NCI-H2081 treated with DMSO at 0.1 percent for 48 hours (cell line): ENCODE results near the gene CUTA.
A peak's percentile ranks its signal among the peaks of the same experiment; 100 is the strongest.

Experiments
- DNase-seq: peaks from one replicate; lab custom pipeline; 2025; lab: John Stamatoyannopoulos, UW

Gene CUTA, protein sequence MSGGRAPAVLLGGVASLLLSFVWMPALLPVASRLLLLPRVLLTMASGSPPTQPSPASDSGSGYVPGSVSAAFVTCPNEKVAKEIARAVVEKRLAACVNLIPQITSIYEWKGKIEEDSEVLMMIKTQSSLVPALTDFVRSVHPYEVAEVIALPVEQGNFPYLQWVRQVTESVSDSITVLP

DNA sequence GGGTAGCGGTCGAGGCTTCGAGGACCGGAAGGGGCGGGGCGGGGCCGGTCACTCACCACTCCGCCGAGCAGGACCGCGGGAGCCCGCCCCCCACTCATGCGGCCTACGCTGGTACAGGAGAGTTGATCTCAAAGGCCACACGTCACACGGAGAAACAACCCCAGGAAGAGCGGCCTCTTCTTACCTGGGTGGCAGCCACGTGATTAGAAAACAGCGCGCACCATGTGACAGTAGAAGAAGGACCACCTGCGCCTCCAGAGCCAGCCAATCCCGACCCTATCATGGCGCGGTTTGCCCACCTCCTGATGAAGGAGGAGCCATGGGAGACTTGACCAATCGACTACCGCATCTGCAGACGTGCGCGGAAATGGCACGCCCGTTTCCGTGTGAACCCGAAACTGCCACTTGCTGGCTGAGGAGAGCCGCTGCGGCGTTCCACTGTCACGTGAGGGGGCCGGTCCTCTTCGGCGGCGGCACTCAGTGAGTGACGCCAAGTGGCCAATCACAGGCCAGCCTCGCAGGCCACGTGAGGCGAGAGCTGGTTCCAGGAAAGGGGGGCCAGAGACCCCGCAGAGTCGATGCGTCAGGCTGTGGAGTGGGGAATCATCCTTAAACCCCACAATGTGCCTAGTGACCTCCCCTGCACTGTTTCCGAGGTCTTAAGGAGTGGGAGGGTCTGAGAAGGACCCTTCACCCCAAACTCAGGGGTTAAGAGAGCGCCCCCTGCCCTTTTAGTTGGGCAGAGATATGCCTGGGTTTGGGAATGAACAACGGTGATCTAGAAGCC is at the start of gene CUTA:
CUTA (minus strand) TSS at position 205 of the 787 bp plus-strand sequence; CDS start at position 98, 107 bp downstream.
- DNase-seq: peak; percentile 97

DNA sequence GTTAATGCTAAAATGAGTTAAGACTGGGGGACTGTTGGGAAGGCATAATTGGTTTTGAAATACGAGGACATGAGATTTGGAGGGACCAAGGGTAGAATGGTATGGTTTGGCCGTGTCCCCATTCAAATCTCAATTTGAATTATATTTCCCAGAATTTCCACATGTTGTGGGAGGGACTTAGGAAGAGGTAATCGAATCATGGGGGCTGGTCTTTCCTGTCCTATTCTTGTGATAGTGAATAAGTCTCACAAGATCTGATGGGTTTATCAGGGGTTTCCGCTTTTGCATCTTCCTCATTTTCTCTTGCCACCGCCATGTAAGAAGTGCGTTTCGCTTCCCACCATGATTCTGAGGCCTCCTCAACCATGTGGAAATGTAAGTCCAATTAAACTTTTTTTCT is 49.2 kb upstream of the CUTA start:
- no peak for DNase-seq

DNA sequence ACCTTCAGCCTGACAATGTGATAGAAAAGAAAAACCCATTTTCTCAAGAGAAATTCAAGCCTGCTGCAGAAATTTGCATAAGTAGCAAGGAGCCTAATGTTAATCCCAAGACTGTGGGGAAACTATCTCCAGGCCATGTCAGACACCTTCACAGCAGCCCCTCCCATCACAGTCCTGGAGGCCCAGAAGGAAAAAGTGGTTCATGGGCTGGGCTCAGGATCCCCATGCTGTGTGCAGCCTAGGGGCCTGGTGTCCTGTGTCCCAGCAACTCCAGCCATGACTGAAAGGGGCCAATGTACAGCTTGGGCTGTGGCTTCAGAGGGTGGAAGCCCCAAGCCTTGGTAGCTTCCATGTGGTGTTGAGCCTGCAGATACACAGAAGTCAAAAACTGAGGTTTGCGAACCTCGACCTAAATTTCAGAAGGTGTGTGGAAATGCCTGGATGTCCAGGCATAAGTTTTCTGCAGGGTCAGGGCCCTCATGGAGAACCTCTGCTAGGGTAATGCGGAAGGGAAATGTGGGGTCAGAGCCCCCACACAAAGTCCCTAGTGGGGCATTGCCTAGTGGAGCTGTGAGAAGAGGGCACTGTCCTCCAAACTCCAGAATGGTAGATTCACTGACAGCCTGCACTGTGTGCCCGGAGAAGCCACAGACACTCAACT is 48.3 kb upstream of the CUTA start:
- DNase-seq: no peak

DNA sequence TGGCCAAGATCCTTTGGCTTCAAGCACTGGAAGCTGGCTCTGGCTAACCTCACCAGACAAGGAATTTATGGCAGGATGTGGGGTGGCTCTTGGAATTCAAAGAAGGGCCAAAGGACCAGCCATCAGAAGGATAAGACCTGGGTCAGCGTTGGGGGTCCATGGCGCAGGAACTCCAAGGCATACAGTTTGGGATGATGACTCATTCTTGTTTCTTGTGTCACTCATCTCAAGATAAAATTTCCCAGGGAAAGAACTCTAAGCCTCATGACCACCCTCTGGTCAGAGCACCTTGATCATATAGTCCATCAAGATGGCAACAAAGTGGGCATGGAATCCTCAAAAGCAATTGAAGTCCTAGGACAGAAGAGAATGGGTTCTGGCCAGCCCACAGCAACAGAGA is 41.3 kb upstream of the CUTA start:
- no peak for DNase-seq

DNA sequence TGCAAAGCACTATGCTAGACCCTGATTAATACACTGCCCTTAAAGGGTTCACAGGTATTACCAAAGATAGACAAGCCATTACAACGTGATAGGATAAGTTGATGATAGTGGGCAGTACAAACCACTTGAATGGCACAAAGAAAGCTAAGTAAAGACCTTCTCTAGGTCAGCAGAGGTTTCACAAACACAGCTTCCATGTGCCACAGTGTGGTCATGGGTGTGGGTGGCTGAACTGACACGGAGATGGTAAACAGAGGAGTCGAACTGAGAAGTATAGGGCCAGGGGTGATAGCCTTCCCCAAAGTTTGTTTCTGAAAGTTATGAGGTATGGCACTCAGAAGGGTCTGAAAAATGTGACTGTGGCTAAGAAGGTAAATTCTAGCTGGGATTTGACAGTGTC is 40.8 kb upstream of the CUTA start:
- no peak for DNase-seq

DNA sequence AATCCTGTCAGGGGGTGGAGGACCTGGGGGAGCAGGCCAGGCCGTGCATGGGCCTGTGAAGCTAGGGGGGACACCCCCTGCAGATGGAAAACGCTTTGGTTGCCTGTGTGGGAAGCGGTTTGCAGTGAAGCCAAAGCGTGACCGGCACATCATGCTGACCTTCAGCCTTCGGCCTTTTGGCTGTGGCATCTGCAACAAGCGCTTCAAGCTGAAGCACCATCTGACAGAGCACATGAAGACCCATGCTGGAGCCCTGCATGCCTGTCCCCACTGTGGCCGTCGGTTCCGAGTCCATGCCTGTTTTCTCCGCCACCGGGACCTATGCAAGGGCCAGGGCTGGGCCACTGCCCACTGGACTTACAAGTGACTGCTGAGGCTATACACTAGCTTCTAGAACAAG is 38.2 kb upstream of the CUTA start:
- DNase-seq: no peak

DNA sequence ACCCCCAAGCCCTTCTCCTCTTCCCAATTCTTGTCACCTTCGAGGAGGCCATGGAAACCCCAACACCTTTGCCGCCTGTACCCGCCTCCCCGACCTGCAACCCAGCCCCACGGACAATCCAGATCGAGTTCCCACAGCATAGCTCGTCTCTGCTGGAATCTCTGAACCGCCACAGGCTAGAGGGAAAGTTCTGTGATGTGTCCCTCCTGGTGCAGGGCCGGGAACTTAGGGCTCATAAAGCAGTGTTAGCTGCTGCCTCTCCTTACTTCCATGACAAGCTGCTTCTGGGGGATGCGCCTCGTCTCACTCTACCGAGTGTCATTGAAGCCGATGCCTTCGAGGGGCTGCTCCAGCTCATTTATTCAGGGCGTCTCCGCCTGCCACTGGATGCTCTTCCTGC is 37.1 kb upstream of the CUTA start:
- no peak for DNase-seq

DNA sequence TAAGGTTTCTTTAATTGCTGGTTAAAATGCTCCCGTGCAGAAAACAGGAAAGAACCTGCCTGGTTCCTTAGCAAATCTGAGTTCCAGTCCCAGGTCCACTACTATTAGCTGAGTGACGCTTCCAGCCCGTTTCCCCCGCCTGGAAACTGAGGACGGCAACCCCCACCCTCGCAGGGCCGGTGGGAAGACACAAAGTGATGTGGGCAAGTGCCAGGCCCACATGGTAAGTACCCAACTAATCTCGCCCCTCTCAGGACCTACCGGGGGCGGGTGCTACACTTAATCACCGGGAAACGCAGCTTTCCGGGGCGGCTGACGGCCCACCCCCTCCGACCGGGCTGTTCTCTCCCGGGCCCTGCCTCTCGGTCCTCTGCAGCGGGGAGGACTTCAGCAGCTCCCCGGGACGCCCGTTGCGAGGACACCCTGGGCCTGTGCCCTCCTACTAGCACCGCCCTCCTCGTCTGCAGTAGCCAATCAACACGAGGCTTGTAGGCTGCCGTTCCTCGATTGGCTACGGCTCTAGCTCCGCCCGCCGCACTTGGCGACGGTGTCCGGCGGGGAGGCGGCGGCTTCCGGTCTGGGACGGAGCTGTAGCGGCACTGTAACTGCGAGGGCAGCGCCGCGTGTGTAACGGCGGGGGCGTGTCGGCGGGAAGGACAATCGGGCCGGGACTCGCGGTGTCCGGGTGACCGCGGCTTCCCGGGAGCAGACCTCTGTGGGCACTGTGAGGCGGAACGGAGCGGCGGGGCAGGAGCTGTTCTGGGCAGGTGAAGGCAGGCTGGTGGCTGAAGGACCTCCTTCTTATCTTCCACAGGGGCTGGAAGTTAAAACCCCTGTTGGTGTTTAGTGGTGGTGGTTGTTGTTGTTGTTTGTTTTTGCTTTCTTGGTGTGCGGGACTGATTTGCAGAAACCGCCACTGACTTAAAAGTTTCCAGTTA is 36.4 kb upstream of the CUTA start, which contains the start of gene ZBTB9:
ZBTB9 (plus strand) TSS at position 568 of the 938 bp plus-strand sequence. CDS start 525 bp downstream, outside the sequence.
- peak; percentile 80 for DNase-seq

DNA sequence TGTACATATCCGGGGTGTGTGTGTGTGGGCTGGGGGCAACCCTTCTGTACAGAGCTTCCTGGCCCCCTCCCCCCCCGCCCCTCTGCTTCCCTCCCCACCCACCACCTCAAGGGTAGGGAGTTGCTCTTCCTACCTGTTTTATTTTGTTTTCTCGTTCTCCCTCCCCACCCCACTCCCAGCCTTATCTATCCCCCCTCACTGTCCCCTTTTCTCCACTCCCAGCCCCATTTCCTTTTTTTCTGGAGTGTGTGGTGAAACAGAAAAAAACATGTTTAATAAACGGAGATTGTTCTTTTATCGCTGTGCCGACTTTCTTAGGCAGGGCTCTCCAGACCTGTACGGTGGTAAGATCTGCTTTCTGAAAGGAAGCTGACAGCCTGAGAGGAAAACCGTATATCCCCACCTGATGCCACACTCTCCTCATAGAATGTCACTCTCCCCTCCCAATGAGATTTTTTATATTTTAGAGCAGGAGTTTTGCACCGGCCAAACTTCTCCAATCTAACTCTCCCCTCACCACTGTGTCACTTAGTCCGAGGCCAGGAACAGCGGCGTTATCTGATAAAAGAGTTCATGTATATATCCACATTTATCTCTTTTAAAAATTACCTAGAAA is 35.6 kb upstream of the CUTA start:
- no peak for DNase-seq

DNA sequence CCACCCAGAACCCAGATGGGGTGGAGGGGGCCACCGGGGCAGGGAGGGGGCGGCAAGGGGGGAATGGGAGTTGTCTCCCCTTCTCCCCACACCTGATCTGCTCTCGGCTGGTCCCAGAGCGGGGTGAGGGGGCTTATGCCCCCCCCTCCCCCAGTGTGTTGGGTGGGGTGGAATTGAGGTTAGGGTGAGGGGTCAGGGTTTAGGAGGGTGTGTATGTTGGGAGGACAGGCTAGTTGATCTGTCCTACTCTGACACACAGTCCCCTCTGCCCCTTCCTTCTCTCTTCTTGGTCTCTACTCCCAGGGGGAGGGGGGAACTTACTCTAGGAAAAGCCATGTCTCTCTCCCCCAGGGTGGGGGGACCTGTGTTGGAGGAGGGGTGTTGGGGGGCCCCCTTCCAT is 34.6 kb upstream of the CUTA start:
- no peak for DNase-seq

DNA sequence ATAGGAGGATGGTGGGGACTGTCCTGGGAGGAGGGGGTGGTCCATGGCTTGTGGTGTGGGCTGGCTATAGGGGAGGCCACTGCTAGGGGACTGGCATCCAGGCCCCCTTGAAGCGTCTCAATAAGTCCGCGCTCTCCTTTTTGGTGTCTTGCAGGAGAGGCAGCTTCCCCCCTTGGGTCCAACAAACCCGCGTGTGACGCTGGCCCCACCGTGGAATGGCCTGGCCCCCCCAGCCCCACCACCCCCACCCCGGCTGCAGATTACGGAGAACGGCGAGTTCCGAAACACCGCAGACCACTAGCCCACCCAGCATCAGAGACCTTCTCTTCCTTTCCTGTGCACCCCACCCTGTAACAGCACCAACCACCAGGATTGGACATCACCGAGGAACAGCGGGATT is 33.7 kb upstream of the CUTA start:
- DNase-seq: no peak

DNA sequence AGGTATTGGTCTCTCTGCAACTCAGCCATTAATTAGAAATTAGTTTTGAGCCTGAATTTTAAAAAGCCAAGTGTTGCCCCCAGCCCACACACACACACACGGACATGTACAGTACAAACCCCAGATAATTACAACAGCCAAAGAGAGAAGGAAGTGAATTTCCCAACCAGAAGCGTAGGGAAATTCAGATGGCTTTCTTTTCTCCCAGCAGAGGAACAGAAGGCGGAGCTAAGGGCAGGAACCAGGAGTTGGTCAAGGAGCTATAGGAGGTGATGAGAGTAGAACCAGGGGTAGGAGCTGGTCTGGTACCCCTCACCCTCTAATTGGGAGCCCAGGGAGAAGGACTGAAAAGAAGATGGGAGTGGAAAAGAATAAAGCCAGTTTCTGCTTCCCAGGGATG is 32.5 kb upstream of the CUTA start:
- DNase-seq: no peak

DNA sequence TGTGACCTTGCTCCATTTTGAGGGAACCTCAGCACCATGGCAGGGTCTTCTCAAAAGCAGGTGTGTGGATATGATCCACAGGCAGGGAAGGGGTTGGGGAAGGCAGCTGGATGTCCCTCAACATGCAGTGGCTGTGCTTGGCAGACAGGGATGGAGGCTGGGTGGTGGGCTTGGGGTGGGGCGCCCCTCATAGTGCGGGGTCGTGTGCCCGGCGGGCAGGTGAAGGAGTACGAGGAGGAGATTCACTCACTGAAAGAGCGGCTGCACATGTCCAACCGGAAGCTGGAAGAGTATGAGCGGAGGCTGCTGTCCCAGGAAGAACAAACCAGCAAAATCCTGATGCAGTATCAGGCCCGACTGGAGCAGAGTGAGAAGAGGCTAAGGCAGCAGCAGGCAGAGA is 28.4 kb upstream of the CUTA start:
- no peak for DNase-seq

DNA sequence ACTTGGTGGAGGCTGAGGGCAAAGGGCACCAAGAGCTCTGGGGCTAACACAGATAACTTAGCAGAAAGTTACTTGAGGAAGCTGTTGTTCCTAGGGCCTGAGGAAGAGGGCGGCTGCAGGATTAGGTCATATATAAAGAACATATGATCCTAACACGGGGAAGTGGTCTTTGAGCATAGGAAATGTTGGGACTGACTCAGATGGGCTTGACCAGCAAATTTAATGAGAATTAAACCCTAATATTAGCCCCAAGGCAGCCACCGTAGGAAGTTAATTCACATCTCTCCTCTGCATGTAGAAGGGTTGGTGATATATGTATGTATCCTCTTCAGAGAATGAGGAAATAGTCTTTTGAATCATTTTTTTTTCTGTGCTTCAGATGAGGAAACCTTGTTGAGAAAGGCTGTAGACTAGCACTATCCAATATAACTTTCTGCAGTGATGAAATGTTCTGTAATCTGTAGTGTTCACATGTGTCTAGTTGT is 27.3 kb upstream of the CUTA start:
- no peak for DNase-seq

DNA sequence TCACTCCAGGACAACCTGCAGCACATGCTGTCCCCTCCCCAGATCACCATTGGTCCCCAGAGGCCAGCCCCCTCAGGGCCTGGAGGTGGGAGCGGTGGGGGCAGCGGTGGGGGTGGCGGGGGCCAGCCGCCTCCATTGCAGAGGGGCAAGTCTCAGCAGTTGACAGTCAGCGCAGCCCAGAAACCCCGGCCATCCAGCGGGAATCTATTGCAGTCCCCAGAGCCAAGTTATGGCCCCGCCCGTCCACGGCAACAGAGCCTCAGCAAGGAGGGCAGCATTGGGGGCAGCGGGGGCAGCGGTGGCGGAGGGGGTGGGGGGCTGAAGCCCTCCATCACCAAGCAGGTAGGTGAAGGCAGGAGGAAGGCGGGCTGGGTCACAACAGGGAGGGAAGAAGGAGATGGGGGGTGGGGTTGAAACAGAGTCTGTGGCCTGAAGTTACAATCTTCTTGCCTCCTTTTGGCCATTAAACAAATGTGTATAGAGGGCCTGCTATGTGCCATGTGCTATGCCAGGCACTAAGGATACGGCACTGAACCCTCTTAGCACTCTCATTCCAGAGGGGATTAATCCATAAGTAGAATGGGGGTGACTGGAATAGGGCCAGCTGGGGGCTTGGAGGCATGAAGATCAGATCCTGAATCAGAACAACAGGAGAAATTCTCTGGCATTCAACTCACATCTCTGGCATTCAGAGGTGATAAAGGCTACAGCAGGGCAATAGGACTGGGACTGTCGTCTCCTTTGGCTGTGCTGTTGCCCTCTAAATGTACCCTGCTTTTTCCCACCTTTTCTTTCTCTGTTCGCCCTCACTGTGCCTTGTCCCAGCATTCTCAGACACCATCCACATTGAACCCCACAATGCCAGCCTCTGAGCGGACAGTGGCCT is 26.0 kb upstream of the CUTA start:
- no peak for DNase-seq

DNA sequence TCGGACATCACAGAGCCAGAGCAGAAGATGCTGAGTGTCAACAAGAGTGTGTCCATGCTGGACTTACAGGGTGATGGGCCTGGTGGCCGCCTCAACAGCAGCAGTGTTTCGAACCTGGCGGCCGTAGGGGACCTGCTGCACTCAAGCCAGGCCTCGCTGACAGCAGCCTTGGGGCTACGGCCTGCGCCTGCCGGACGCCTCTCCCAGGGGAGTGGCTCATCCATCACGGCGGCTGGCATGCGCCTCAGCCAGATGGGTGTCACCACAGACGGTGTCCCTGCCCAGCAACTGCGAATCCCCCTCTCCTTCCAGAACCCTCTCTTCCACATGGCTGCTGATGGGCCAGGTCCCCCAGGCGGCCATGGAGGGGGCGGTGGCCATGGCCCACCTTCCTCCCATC is 25.1 kb upstream of the CUTA start:
- DNase-seq: no peak

DNA sequence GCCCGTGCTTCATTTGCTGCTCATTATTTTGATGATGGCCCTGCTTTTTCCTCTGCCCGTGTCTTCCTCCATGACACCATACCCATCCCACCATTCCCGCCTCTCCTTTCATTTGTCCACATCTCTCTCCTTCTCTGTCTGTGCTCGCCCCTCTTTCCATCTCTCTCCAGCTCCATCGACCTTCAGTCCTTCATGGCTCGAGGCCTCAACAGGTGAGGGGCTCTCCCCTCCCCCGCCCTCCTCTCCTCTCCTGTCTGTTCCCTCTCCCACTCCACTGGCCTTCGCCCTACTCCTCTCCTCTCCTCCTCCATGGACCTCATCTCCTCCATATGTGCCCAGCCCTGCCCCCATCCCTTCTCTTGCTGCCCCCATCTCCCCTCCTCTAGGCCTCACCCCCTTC is 24.4 kb upstream of the CUTA start:
- DNase-seq: no peak

DNA sequence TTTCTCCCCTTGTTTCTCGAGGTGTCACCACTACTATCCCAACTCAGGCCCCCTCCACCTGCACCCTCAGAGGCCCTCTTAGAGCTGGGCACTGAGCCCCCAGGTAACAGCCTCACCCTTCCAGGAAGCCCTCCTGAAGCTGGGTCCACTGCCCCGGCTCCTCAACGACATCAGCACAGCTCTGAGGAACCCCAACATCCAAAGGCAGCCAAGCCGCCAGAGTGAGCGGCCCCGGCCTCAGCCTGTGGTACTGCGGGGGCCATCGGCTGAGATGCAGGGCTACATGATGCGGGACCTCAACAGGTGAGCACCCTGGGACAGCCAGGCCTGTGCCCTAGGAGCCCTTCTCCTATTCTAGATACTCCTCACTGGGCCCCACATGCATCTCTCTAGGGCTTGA is 23.6 kb upstream of the CUTA start:
- no peak for DNase-seq

DNA sequence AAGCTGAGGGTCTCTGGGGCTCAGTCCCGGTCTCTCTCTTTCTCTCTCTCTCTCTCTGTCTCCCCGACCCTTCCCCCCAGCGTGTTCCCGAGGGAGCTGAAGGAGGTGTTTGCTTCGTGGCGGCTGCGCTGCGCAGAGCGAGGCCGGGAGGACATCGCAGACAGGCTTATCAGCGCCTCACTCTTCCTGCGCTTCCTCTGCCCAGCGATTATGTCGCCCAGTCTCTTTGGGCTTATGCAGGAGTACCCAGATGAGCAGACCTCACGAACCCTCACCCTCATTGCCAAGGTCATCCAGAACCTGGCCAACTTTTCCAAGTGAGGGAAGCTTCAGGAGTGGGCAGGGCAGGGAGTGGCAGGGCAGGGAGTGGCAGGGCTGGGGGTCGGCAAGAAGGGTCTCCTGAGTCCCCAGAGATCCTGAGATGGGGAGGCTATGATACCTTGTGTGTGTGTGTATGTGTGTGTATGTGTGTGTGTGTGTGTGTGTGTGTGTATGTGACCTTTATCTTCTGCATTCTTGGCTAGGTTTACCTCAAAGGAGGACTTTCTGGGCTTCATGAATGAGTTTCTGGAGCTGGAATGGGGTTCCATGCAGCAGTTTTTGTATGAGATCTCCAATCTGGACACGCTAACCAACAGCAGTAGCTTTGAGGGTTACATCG is 22.9 kb upstream of the CUTA start:
- DNase-seq: no peak
